Eye (tissue), 1 donor: ENCODE results near the gene MANSC1.

Experiments
- DNase-seq: peaks from one replicate; pipeline ENCODE4 v3.0.0-alpha.2; 2015

The MANSC1 gene

DNA sequence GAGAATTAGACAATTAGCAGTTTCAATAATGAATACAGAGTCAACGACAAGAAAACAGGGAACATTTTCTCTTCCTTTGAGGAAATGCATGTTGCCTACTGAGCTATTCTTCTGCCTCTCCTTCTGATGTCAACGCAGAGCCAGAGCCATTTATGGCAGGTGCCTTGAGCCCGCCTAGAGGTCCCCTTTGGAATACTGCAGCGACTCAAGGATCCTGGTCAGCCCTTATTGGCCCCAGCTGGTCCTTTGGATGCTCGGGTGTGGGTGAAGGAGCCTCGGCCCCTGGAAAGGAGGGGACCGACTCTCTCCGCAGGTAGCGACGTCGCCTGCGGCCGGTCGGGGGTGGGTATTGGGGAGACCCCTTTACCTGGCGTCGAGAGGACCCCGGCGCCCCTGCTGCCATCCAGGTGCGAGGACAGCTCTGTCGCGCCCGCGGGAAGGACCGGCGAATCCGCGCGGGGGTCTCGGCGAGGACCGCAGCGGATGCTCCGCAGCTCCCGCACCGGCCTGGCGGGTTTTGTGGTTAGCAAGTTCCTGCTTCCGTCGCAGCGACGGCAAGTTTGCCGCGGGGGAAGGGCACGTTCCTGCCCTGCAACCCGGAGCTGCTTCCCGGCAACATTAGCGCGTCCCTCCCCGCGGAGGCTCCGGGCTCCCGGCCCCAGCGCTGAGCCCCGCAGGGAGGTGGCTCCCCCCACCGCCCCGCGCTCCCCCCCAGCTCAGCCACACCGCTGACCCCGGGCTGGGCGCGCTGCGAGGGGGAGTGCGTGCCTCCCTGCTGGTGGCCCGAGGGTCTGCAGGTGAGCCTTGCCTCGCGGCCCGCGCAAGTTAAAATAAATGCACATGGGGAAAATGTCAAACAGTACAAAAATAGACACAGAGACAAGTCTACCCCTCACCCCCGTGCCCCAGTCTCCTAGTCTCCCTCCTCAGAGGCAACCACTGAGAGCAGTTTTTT is at the start of gene MANSC1:
Gene MANSC1 (minus strand): TSS at position 532 of the 955 bp plus-strand sequence. CDS start 6,928 bp downstream, outside the sequence.
- peak; percentile 82 for DNase-seq

DNA sequence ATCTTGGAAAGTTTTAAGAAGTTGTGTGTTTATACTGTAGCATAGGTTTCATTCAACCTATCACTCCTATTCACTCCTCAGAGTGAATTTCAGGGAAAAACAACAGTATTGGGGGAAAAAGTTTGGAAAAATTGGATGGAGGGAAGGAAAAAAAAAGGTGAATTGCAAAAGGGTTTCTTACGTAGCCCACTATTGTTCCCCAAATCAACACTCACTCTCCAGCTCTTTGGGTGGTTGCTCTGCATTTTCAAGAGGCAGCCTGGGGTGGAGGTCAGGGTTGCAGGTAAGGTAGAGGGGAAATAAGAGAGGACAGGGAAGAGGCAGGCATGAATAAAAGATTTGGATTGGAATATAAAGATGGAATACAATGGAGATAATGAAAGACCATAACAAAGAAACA is 49.1 kb upstream of the MANSC1 start:
- DNase-seq, result no peak

DNA sequence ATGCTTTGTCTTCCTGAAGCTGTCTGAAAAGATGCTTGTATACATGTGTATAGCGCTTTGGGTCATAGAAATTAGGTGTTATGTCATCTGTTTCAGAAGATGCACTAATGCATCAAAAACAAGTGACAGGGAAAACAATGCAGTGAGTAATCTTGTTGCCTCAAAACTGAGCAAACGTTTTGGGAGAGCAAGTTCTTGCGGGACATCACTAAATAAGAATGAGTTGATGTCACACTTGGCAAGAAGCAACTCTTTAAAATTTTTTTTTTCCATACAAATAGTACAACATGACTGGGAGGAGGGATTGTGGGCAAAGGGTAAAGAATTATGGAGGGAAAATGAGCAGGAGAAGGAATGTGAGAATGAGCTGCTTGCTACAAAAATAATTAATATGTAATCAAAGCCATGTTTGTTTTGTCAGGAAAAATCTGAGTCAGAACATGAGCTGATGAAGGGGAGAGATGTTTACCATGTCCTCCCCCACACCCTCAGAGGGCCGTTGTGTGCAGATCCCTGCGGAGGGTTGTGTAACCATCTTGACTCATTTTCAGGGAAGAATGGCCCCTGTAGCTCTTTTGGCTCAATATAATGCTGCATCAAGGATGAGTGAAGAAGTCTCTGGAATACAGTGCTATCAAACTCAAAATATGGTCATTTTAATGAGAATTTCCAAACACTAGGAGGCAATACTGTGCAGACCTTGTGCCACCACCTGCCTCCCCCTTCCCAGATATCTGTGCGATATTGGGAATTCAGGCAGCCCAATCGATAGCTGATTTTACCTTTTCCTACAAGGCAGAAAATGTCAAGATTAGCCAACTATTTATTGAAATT is 48.2 kb upstream of the MANSC1 start:
- DNase-seq, result peak; percentile 38

DNA sequence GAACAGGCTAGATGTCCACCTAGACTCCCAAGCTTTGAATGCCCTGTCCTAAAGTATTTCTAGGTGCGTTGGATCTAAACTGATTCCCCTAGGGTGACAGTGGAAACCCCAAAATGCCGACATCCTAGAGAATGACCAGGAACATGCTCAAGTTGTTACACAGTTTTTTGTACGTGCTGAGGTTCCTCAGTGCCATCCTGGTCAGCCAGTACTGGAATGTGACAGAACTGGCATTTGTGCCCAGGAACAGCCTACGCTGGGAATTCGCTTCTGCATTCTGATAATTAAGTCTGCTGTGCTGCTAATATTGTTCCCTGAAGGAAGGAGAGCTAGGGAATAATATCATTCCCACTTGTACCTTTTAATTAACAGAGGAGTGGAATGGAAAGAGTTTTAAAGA is 47.1 kb upstream of the MANSC1 start:
- DNase-seq, result no peak

DNA sequence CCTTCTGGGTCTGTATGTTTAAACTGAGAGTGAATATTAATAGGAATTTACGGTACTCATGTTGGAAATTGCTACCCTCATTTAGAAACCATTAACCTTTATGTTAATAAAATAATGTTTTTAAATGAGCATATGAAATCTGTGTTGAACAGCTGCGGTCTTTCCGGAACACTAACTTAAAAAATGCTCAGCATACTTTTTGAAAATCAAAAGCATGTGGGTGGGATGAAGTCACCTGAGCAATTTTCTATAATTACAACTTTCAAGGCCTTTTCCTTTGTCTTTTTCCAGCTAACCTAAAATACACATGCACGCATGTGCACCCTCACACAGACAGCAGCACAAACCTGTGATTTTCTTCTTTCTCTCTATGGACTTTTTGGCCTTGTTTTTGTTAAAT is 46.7 kb upstream of the MANSC1 start:
- DNase-seq, result no peak

DNA sequence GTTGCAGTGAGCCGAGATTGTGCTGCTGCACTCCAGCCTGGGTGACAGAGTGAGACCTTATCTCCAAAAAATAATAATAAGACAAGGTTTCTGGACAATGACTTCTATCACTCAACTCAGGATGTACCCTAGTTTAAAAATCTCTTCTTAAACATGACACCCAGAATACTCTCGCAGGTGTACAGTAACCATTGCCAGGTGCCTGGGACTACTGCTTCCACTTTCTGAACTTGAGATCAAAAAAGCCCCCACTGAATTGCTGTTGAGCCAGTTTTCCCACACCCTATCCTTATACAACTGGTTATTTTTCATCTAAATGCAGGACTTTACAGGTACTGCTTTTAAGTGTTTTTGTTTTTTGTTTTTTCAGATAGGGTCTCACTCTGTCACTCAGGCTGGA is 43.1 kb upstream of the MANSC1 start:
- no peak for DNase-seq

DNA sequence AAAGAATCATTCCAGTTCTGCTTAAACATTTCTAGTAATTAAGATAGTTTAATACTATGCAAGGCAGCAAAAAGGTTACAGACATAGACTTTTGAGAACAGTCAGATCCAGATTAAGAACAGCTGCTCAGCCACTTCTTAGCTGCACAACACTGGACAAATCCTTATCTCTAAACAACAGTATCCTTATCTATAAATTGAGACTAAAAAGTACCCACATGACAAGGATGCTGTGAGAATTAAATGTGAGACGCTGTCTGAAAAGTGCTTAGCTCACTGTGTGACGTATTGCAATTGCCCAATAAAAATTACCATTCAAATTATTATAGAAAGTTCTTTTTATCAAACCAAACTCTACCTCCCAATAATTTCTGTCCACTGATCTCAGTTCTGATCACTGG is 42.4 kb upstream of the MANSC1 start:
- DNase-seq, result no peak

DNA sequence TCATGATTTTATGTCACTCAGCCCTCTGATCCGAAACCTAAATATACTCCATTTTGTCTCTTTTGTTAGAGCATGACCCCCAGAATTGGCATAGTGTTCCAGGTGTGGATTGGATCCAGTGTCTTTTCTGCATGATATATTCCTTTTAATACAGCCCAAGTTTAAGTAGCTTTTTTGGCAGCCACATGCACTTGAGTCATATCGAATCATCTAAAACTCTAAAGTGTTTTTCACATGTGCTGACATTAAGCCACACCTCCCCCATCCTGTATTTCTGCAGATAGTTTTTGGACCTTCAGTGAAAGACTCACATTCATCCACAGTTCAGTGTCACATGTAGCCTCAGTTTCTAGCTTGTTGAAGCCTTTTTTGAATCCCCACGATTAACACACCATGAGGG is 37.5 kb upstream of the MANSC1 start:
- no peak for DNase-seq

DNA sequence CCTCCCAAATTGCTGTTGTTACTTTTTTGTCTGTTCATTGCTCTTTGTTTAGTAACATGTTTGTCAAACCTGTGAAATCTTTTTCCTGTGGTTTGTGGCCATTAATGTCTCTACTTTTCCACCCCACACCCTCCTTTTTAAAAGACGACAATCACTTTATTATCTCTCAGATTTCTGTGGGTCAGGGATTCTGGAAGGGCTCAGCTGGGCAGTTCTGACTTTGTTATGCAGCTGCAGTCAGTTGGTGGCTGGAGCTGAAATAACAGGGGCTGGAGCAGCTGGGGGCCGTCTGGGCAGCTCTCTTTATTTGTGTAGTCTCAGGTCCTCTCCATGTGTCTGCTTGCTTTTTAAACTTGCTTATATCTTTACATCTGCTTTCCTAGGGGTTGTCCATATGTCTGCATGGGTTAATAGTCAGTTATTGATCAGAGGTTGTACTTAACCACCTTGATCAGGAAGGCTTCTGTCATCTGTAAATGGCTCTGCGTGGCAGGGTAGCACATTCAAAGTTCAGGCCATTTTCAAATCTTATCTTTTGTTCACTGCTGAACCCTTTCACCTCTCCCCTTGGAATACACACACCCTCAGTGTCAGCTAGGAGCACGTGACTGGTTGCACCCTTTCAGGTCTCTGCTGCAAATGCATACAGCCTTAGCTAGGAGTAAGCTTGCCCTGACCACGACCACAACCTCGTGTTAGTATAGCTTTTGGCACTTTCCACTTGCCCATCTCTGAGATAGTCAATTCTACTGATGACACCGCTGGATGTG is 34.7 kb upstream of the MANSC1 start:
- peak; percentile 59 for DNase-seq

DNA sequence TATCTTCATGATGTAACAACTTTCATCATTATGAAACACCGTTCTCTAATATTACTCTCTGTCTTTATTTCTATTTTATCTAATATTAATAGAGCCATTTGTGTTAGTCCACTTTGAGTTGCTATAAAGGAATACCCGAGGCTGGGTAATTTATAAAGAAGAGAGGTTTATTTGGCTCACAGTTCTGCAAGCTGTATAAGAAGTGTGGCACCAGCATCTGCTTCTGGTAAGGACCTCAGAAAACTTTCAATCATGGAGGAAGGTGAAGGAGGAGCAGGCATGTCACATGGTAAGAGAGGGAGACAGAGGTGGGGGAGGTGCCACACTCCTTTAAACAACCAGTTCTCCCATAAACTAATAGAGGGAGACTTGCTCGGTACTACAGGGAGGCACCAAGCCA is 31.9 kb upstream of the MANSC1 start:
- no peak for DNase-seq

DNA sequence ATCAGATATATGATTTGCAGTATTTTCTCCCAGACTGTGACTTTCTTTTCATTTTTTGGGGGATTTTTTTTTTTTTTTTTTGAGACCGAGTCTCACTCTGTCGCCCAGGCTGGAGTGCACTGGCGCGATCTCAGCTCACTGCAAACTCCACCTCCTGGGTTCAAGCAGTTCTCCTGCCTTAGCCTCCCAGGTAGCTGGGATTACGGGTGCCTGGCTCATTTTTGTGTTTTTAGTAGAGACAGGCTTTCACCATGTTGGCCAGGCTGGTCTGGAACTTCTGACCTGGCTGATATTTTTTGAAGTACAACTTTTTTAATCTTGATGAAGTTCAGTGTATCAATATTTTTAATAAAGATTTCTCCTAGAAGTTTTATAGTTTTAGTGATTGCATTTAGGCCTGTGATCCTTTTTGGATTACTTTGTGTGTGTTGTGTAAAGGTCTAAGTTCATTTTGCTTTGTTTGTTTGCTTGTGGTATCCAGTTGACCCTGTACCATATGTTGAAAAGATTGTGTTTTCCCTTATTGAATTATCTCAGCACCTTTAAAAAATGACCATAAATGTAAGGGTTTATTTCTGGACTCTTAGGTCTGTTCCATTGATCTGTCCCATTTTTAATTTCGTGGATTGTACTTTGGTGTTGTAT is 31.0 kb upstream of the MANSC1 start:
- DNase-seq, result no peak

DNA sequence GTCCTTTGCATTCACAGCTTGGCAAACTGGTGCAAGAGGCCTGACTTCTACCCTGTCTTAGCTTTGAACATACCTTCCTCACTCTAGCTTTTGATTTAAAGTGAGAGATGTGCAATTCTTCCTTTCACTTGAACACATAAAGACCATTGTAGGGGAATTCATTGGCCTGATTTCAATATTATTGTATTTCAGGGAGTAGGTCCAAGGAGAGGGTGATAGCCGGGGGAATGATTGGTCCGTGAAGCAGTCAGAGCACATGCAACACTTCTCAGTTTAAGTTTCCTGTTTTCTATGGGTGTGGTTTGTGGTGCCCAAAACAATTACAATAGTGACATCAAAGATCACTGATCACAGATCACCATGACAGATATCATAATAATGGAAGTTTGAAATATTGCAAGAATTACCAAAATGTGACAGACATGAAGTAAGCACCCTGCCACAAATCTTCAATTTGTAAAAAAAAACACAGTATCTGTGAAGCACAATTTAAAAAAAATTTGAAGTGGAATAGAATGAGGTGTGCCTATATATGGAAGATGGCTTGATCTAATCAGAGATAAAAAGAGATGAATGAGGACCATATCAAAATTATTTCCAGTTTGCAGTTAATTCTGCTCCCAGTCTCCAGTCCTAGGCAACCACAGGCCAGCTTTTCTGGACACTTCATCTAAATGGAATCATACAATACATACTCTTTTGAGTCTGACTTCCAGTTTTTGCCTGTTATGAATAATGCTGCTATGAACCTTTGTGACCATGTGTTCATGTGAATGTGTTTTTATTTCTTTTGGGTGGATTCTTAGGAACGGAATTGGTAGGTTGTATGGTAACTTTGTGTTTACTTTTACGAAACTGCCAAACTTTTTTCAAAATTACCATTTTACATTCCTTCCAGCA is 30.0 kb upstream of the MANSC1 start:
- no peak for DNase-seq

DNA sequence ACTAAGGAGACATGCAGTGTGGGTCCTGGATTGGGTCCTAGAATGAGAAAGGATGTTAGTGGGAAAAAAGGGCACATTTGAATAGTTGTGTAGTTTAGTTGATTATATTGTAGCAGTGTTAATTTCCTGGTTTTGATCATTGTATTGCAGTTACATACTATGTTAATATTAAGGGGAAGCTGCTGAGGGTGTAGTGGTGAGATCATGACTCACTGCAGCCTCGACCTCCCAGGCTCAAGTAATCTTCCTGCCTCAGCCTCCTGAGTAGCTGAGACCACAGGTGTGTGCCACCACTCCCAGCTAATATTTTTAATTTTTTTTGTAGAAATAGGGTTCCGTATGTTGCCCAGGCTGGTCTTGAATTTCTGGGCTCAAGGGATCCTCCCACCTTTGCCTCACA is 28.6 kb upstream of the MANSC1 start:
- DNase-seq, result no peak

DNA sequence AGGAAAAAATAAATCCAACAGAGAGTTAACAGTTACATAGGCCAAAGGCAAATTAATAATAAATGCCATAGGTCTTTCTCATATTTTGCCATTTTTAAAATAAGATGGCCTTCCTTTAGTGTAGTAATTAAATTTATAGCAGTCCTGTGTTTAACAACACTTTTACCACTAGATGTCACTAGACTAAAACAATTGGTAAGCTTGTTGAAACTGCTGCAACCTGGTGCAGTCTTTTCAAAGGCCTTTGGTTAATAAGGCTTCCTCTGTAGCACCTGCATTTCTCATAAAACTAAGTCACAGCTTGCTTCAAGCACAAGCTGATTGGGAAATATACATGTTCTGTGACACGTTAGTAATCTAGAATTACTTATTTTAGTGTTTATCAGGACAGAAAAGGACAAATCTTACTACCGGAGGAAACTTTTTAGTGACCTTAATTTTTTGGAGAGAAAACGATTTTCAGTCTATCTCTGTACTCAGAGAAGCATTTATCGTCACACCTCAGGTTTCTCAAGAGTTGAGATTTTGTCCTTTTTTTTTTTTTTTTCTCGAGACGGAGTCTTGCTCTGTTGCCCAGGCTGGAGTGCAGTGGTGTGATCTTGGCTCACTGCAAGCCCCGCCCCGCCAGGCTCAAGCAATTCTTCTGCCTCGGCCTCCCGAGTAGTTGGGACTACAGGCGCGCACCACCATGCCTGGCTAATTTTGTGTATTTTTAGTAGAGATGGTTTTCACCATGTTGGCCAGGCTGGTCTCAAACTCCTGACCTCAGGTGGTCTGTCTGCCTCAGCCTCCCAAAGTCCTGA is 26.8 kb upstream of the MANSC1 start:
- DNase-seq, result peak; percentile 87

DNA sequence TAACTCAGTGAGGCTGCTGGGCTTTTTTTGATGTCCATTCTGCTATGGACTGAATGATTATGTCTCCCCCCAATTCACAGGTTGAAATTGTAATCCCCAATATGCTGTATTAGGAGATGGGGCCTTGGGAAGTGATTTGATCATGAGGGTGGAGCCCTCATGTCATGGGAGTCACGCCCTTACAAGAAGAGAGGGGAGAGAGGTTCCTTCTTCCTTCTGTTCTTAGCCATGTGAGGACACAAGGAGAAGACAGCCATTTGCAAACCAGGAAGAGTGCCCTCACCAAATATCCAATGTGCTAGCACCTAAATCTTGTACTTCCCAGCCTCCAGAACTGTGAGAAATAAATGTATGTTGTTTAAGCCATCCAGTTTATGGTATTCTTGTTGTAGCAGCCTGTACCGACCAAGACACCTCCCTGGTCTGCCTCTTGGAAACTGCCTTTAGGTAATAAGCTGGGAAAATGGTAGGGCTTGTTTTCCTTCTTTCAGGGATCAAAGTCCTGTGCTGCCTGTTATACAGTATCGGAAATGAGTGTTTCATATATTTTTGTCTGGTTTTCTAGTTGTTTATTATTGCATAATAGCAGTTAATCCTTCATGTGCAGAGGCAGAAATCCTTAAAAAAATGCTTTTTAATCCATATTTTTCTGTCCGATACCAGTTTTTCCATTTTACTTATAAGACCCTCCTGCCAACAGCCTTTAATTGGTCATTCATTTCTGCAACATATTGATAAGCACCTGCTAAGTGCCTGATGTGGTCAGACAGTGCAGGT is 23.1 kb upstream of the MANSC1 start:
- DNase-seq, result no peak

DNA sequence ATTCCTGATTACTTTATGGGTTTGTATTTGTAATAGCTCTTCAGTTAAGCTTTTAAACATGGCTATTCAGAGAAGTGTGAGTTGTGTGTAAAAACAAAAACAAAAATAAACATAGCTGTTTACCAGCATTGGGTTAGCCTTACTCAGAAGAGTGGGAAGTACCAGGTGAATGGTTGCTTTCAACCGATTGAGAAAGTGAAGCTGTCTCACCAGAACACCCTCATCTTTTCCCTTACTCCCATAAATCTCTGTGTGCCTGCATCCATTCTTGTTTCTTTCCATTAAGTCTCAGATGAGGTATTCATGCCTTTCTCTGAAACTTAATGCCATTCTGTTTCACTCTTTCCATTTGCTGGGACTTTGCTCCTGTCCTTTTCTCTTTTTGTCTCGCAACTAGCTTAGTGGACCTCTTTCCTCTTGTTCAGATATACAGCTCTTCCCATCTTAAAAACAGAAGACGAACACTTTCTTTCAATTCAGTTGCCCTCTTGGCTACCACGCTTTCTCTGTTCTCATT is 17.5 kb upstream of the MANSC1 start:
- DNase-seq, result no peak

DNA sequence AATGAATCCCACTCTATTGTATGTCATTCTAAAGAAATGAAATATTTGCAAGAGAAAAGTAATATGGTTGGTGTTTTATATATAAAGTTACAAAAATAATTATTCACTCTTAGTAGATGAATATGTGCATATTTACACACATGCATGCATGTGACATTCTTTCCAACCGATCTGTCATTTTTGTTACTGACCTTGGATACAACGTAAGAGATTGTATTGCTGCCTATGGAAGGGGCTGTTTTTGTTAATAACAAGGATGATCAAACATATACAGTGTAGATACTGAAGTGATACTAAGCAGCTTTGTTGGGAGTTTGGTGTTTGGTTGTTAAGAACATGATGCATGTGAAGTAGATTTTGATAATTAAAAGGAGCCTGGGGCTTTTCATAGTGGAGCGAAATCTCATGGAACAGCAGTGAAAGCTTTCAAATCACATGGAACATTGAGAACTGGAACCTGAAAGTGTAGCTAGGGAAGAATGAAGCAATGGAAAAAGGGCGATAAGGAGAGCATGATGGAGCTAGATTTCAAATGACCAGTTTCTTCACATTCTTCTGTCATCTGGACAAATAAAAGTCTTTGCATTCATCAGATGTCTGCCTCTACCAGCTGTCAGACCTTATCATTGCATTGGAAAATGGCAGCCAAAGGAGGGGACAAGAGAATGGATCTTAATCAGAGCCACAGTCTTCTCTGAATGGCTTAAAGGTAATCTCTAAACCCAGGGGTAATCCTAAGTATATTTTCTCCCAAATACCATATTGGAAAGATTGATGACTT is 16.8 kb upstream of the MANSC1 start:
- DNase-seq, result no peak

DNA sequence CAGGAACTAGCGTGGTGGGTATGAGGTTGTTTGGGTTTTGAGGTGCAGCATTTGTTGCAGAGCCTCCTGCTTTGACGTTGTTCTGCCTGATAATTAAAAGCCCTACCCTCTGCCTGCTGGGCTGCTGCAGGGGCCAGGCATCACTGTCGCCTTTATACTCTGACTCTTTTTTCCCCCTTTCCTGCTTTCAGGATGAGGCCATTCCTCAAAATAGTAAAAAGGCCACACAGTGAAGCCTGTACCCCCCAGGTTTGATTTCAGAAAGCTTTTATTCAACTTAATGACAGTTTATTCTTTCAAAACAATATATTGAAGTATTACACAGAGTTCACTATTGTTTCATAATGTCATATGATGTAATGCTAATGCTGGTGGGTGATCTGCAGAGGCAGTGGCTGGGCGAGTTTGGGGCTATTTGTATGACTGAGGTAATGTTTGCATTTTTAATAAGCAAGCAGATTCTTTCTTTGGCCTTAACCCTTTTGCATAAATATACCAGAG is 15.9 kb upstream of the MANSC1 start:
- DNase-seq, result peak; percentile 12

DNA sequence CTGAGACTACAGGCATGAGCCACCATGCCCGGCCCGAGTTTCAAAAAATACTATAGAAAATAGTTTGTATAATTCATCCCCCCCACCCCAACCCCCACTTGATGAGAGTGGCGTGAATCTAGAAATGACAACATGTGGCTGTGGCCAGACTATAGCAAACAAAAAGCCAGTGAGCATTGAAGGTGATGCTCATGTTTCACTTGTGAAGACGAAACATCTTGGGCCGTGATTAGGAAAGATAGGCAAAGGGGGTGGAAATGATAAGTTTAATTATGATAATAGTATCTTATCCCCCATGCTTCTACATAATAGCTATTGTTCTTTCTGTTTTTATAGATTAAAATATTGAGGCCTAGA is 15.4 kb upstream of the MANSC1 start:
- no peak for DNase-seq
